Measurements from ENCODE around the gene OTX1. TPM values are rescaled to one million over a fixed set of nuclear protein-coding genes. Genes with fewer than 3 reads are reported as not detected.

Gene OTX1
- total and polyA plus RNA-seq, 2 of the 8 experiments (the other 6 are each of a cell fraction or from before 2014, with no cell fraction given), result 0.24 to 3.3 TPM

DNA sequence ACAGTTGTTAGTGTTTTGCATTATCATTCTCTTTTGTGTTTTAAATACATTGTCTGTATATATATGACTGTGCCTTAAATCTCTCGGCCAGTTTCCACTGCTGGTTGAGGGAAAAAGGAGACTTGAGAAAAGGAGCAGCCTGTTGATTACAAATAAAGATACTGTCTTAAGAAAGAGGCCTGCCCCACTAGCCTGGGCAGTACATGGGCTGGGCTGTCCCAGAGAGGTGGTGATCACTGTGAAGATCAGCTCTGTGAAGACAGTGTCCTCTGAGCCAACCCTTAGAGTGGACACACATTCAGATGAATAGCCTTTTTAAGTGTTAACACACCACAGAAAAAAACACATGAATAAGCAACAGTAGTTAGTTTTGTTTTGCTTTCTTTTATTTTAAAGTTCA, 10.0 kb upstream of the OTX1 start:
- H2AK5ac ChIP-seq (ENCODE audit: low read depth, low read length), result no peak overlapping the region
- H4K5ac ChIP-seq (ENCODE audit: insufficient read length, low read depth, low read length), result no peak overlapping the region
- H3K36me3 ChIP-seq (ENCODE audit: control insufficient read depth in 2 of 4, insufficient read depth in 4 of 4, low read length in 3 of 4), result no peaks in the 10 kb centered on the region
- H3K14ac ChIP-seq (ENCODE audit: insufficient read length), result no peak overlapping the region
- H2BK20ac ChIP-seq (ENCODE audit: low read length), result no peak overlapping the region
- no peak overlapping the region for H3K56ac ChIP-seq (replicated peaks; ENCODE audit: insufficient read length, low read depth, low read length)
- no peaks in the 10 kb centered on the region for H3K79me1 ChIP-seq (ENCODE audit: low read depth, low read length)
- no peak overlapping the region for H2BK120ac ChIP-seq (replicated peaks; ENCODE audit: low read depth, low read length)
- H4K91ac ChIP-seq (replicated peaks; ENCODE audit: insufficient read length, low read length), result no peak overlapping the region
- no peak overlapping the region for H2BK12ac ChIP-seq (ENCODE audit: low read depth, low read length)
- no peak overlapping the region for H4K8ac ChIP-seq (ENCODE audit: extremely low read depth, insufficient read depth, low read length)
- no peak overlapping the region for H2BK5ac ChIP-seq (ENCODE audit: low read depth, low read length)
- H3K18ac ChIP-seq (ENCODE audit: extremely low read depth, low read length), result no peak overlapping the region
- no peak overlapping the region for H3K9ac ChIP-seq (replicated peaks in 1 of 4; ENCODE audit: extremely low read depth in 1 of 4, low read depth in 3 of 4, low read length in 3 of 4)
- H3K4me2 ChIP-seq (ENCODE audit: insufficient read depth in 1 of 2, low read depth in 2 of 2, low read length in 2 of 2), result no peak overlapping the region
- H3K9me3 ChIP-seq (ENCODE audit: insufficient read depth in 2 of 2, low read depth in 1 of 2, low read length in 1 of 2), result no peaks in the 10 kb centered on the region
- no peak overlapping the region for H3K4ac ChIP-seq (replicated peaks; ENCODE audit: insufficient read length, low read depth, low read length)
- no peak overlapping the region for H2BK15ac ChIP-seq (ENCODE audit: low read length)
- FAIRE-seq (no peak), DNase-seq (ENCODE audit: low read depth in 1 of 2, low spot score in 2 of 2) (no peak)
- H3K27ac ChIP-seq (ENCODE audit: low read depth, low read length), result no peak overlapping the region
- H4K20me1 ChIP-seq (replicated peaks in 1 of 2; ENCODE audit: control insufficient read depth in 1 of 2, insufficient read depth in 2 of 2, low read length in 2 of 2), result no peaks in the 10 kb centered on the region
- H3K4me3 ChIP-seq (ENCODE audit: extremely low read depth in 1 of 4, insufficient read depth in 2 of 4, low read depth in 3 of 4, low read length in 4 of 4), result no peak overlapping the region
- 67% methylated on average over 1 of the region's 1 CpG; no CpG with 5 or more reads in 1 of the 2 experiments for WGBS, 2 experiments (ENCODE audit: extremely low coverage in 1 of 2, insufficient coverage in 1 of 2, insufficient read length in 1 of 2, insufficient replicate concordance in 2 of 2, low coverage in 1 of 2, low lambda C conversion rate in 2 of 2, missing lambda C conversion rate in 1 of 2)
- ChIA-PET CTCF (ENCODE audit: partially characterized antibody) (interaction anchor here (1.0 to 7.9 kb wide), 2 partner anchors 14 to 447 kb away, joined by 3 to 50 read pairs; no protein-coding TSS in a partner anchor), POLR2A (ENCODE audit: partially characterized antibody) (no interaction called here)
- H3K27me3 ChIP-seq (replicated peaks in 1 of 4; ENCODE audit: control insufficient read depth in 3 of 4, extremely low read depth in 1 of 4, insufficient read depth in 3 of 4, low read length in 3 of 4), result peaks cover 0 to 5% (median 2%) of the 10 kb centered on the region in 4 experiments; a peak in 3 of 7 replicates
- peaks cover 4% of the 10 kb centered on the region; the same call in 1 of the 2 replicates for H3K23me2 ChIP-seq (ENCODE audit: low read depth, low read length)
- peaks cover 2 to 14% (median 8%) of the 10 kb centered on the region in 4 experiments for H3K4me1 ChIP-seq (replicated peaks in 1 of 4; ENCODE audit: control insufficient read depth in 3 of 4, insufficient read depth in 4 of 4, low read length in 3 of 4)
- no peaks in the 10 kb centered on the region for H3K79me2 ChIP-seq (ENCODE audit: control insufficient read depth in 1 of 2, insufficient read depth in 2 of 2, low read length in 2 of 2)
- H3K23ac ChIP-seq (ENCODE audit: insufficient read length), result no peak overlapping the region
- TF ChIP-seq EGR1 (IDR thresholded peaks at IDR 0.05; ENCODE audit: borderline replicate concordance, low read depth, low read length) (no peak), NANOG (IDR thresholded peaks at IDR 0.05; ENCODE audit: insufficient read depth, low read depth, low read length, poor library complexity, severe bottlenecking) (no peak), TAF1 (IDR thresholded peaks at IDR 0.05; ENCODE audit: low read depth, low read length) (no peak), TAF7 (optimal IDR thresholded peaks at IDR 0.05; ENCODE audit: borderline replicate concordance, low read depth, low read length) (no peak), NRF1 (IDR thresholded peaks at IDR 0.05; ENCODE audit: low read depth, low read length) (no peak), TBP (IDR thresholded peaks at IDR 0.05; ENCODE audit: low read depth, low read length) (no peak), BACH1 (IDR thresholded peaks at IDR 0.05; ENCODE audit: low read length) (no peak), TCF12 (IDR thresholded peaks at IDR 0.05; ENCODE audit: low read depth, low read length) (no peak), GTF2F1 (IDR thresholded peaks at IDR 0.05; ENCODE audit: borderline replicate concordance, low read depth, low read length) (no peak), TEAD4 (IDR thresholded peaks at IDR 0.05; ENCODE audit: low read depth, low read length) (no peak), KDM5A (IDR thresholded peaks at IDR 0.05; ENCODE audit: low read length) (no peak)
- TF ChIP-seq, protein P1, sequence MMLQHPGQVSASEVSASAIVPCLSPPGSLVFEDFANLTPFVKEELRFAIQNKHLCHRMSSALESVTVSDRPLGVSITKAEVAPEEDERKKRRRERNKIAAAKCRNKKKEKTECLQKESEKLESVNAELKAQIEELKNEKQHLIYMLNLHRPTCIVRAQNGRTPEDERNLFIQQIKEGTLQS (IDR thresholded peaks at IDR 0.05; ENCODE audit: insufficient read depth, low read depth, low read length), result no peak
- no peak overlapping the region for H2AFZ ChIP-seq (ENCODE audit: low read length)

Data from H1 (cell line).